HUES6 (cell line): ENCODE data around the gene AKAP6.

Experiments used
- H3K27ac ChIP-seq: 2 replicates; pipeline ENCODE4 v1.7.0; 2013; ENCODE audit warnings: low read depth, mild to moderate bottlenecking, low read length, inconsistent platforms
- H3K27me3 ChIP-seq: 2 replicates; pipeline ENCODE4 v1.6.1; 2013; ENCODE audit warnings: low read length; ENCODE audit not compliant: control insufficient read depth, insufficient read depth
- H3K36me3 ChIP-seq: 2 replicates; pipeline ENCODE4 v1.6.1; 2013; ENCODE audit warnings: low read length; ENCODE audit not compliant: control insufficient read depth, insufficient read depth
- H3K4me1 ChIP-seq: 2 replicates; pipeline ENCODE4 v1.6.1; 2013; ENCODE audit warnings: low read length; ENCODE audit not compliant: control insufficient read depth, insufficient read depth
- H3K4me3 ChIP-seq: 2 replicates; pipeline ENCODE4 v1.5.1; 2013; ENCODE audit warnings: low read depth, low read length
- H3K9ac ChIP-seq: one replicate; pipeline ENCODE4 v1.6.1; 2013; ENCODE audit warnings: mild to moderate bottlenecking, low read length
- H3K9me3 ChIP-seq: 2 replicates; pipeline ENCODE4 v1.6.1; 2013; ENCODE audit warnings: low read depth, low read length; ENCODE audit not compliant: control insufficient read depth, insufficient read depth

Gene AKAP6

GRCh38 chr14:32542507-32542906 lies 213.4 kb downstream of the AKAP6 start:
- no peak overlapping the region for H3K9ac ChIP-seq

GRCh38 chr14:32545095-32545494 lies 216.0 kb downstream of the AKAP6 start:
- no peak overlapping the region for H3K9ac ChIP-seq
- no peaks in the 10 kb centered on the region for H3K4me1 ChIP-seq
- H3K36me3 ChIP-seq, result no peaks in the 10 kb centered on the region
- H3K9me3 ChIP-seq, result no peaks in the 10 kb centered on the region
- no peak overlapping the region for H3K4me3 ChIP-seq
- H3K27me3 ChIP-seq, result no peaks in the 10 kb centered on the region
- no peak overlapping the region for H3K27ac ChIP-seq

More at GRCh38 chr14:32542507-32542906, 213.4 kb downstream of the AKAP6 start:
- Histone ChIP-seq H3K36me3 (no peaks in the 10 kb centered on the region), H3K4me1 (no peaks in the 10 kb centered on the region), H3K27ac (no peak overlapping the region), H3K27me3 (no peaks in the 10 kb centered on the region), H3K9me3 (no peaks in the 10 kb centered on the region), H3K4me3 (no peak overlapping the region)

- no peaks in the 10 kb centered on the region for H3K9me3 ChIP-seq
Measured at GRCh38 chr14:32545506-32546210, 216.6 kb downstream of the AKAP6 start.

GRCh38 chr14:32546246-32546645 lies 217.1 kb downstream of the AKAP6 start:
- no peak overlapping the region for H3K27ac ChIP-seq
- H3K4me1 ChIP-seq, result no peaks in the 10 kb centered on the region
- no peaks in the 10 kb centered on the region for H3K36me3 ChIP-seq
- no peaks in the 10 kb centered on the region for H3K9me3 ChIP-seq
- no peak overlapping the region for H3K9ac ChIP-seq
- no peak overlapping the region for H3K4me3 ChIP-seq
- H3K27me3 ChIP-seq, result no peaks in the 10 kb centered on the region

More at GRCh38 chr14:32545506-32546210, 216.6 kb downstream of the AKAP6 start:
- Histone ChIP-seq H3K27me3 (no peaks in the 10 kb centered on the region), H3K27ac (no peak overlapping the region), H3K4me3 (no peak overlapping the region), H3K36me3 (no peaks in the 10 kb centered on the region), H3K4me1 (no peaks in the 10 kb centered on the region), H3K9ac (no peak overlapping the region)

- H3K9me3 ChIP-seq, result no peaks in the 10 kb centered on the region
- no peaks in the 10 kb centered on the region for H3K4me1 ChIP-seq
- no peak overlapping the region for H3K4me3 ChIP-seq
- H3K9ac ChIP-seq, result no peak overlapping the region
- no peaks in the 10 kb centered on the region for H3K36me3 ChIP-seq
- H3K27ac ChIP-seq, result no peak overlapping the region
- no peaks in the 10 kb centered on the region for H3K27me3 ChIP-seq
Measured at GRCh38 chr14:32552766-32553165, 223.7 kb downstream of the AKAP6 start.

- H3K36me3 ChIP-seq, result no peaks in the 10 kb centered on the region
- H3K9me3 ChIP-seq, result no peaks in the 10 kb centered on the region
- no peak overlapping the region for H3K4me3 ChIP-seq
- H3K4me1 ChIP-seq, result peaks cover 4% of the 10 kb centered on the region; the same call in 1 of the 2 replicates
- H3K27ac ChIP-seq, result no peak overlapping the region
- no peaks in the 10 kb centered on the region for H3K27me3 ChIP-seq
- H3K9ac ChIP-seq, result no peak overlapping the region
Measured at GRCh38 chr14:32559048-32559447, 229.9 kb downstream of the AKAP6 start.

GRCh38 chr14:32559590-32559989 lies 230.5 kb downstream of the AKAP6 start:
- no peaks in the 10 kb centered on the region for H3K9me3 ChIP-seq
- H3K9ac ChIP-seq, result no peak overlapping the region
- H3K27ac ChIP-seq, result no peak overlapping the region
- no peaks in the 10 kb centered on the region for H3K36me3 ChIP-seq
- H3K4me1 ChIP-seq, result peaks cover 4% of the 10 kb centered on the region; the same call in 1 of the 2 replicates
- H3K27me3 ChIP-seq, result no peaks in the 10 kb centered on the region
- no peak overlapping the region for H3K4me3 ChIP-seq

GRCh38 chr14:32560209-32560857 lies 231.2 kb downstream of the AKAP6 start:
- H3K9ac ChIP-seq, result no peak overlapping the region

GRCh38 chr14:32561520-32561919 lies 232.4 kb downstream of the AKAP6 start:
- Histone ChIP-seq H3K27ac (no peak overlapping the region), H3K36me3 (no peaks in the 10 kb centered on the region), H3K9ac (no peak overlapping the region)

More at GRCh38 chr14:32560209-32560857, 231.2 kb downstream of the AKAP6 start:
- no peaks in the 10 kb centered on the region for H3K36me3 ChIP-seq
- no peak overlapping the region for H3K27ac ChIP-seq
- H3K4me3 ChIP-seq, result no peak overlapping the region
- peaks cover 4% of the 10 kb centered on the region; the same call in 1 of the 2 replicates for H3K4me1 ChIP-seq
- H3K27me3 ChIP-seq, result no peaks in the 10 kb centered on the region
- H3K9me3 ChIP-seq, result no peaks in the 10 kb centered on the region

GRCh38 chr14:32564596-32564995 lies 235.5 kb downstream of the AKAP6 start:
- H3K27ac ChIP-seq, result no peak overlapping the region
- no peaks in the 10 kb centered on the region for H3K27me3 ChIP-seq
- peaks cover 4% of the 10 kb centered on the region; the same call in 1 of the 2 replicates for H3K4me1 ChIP-seq
- no peak overlapping the region for H3K9ac ChIP-seq
- H3K4me3 ChIP-seq, result no peak overlapping the region
- H3K36me3 ChIP-seq, result no peaks in the 10 kb centered on the region
- H3K9me3 ChIP-seq, result no peaks in the 10 kb centered on the region

More at GRCh38 chr14:32561520-32561919, 232.4 kb downstream of the AKAP6 start:
- Histone ChIP-seq H3K27me3 (no peaks in the 10 kb centered on the region), H3K4me1 (peaks cover 4% of the 10 kb centered on the region; the same call in 1 of the 2 replicates), H3K4me3 (no peak overlapping the region), H3K9me3 (no peaks in the 10 kb centered on the region)

- H3K36me3 ChIP-seq, result no peaks in the 10 kb centered on the region
- no peak overlapping the region for H3K27ac ChIP-seq
- no peak overlapping the region for H3K4me3 ChIP-seq
- H3K9me3 ChIP-seq, result no peaks in the 10 kb centered on the region
- no peak overlapping the region for H3K9ac ChIP-seq
- H3K4me1 ChIP-seq, result no peaks in the 10 kb centered on the region
- no peaks in the 10 kb centered on the region for H3K27me3 ChIP-seq
Measured at GRCh38 chr14:32565256-32565655, 236.2 kb downstream of the AKAP6 start.
